SU-DHL-6 (cell line): ENCODE measurements around the gene RAB38.

ENCODE experiments used
- H2AFZ ChIP-seq: fragments of 200-600 bp; sonication (generic); 2 replicates; pipeline ENCODE4 v1.6.1; 2014; ENCODE audit warnings: low read depth, mild to moderate bottlenecking, moderate library complexity, mixed read lengths, antibody characterized with exemption, low read length; ENCODE audit not compliant: severe bottlenecking
- H3F3A ChIP-seq: fragments of 200-600 bp; shearing (Covaris generic); 2 replicates; pipeline ENCODE4 v1.6.0; 2016; ENCODE audit warnings: antibody characterized with exemption, mild to moderate bottlenecking; ENCODE audit not compliant: insufficient read depth
- H3K27ac ChIP-seq: fragments of 200-600 bp; sonication (generic); 2 replicates; pipeline ENCODE4 v1.5.1; 2016; ENCODE audit warnings: low read depth, mild to moderate bottlenecking, low read length, moderate library complexity, mixed read lengths
- H3K27me3 ChIP-seq: fragments of 200-600 bp; sonication (generic), shearing (Covaris generic); 2 replicates; pipeline ENCODE4 v1.6.0; 2014; ENCODE audit warnings: mild to moderate bottlenecking, low read length
- H3K36me3 ChIP-seq: fragments of 200-600 bp; sonication (generic); 2 replicates; pipeline ENCODE4 v1.6.1; 2014; ENCODE audit warnings: mild to moderate bottlenecking, low read length, mixed read lengths
- H3K4me2 ChIP-seq: fragments of 300-600, 200-600 bp; shearing (Covaris generic), sonication (generic); 2 replicates; pipeline ENCODE4 v1.6.0; 2014; ENCODE audit warnings: low read length, low read depth, mild to moderate bottlenecking; ENCODE audit not compliant: poor library complexity, severe bottlenecking
- H3K4me3 ChIP-seq: fragments of 200-600 bp; sonication (generic); 2 replicates; pipeline ENCODE4 v1.5.1; 2014; ENCODE audit warnings: antibody characterized with exemption, low read length, mild to moderate bottlenecking, mixed read lengths; ENCODE audit not compliant: insufficient read depth, poor library complexity, severe bottlenecking
- H3K79me2 ChIP-seq: fragments of 200-600 bp; sonication (generic); 2 replicates; pipeline ENCODE4 v1.6.1; 2014; ENCODE audit warnings: mild to moderate bottlenecking, low read length, moderate library complexity; ENCODE audit not compliant: insufficient read depth
- H3K9ac ChIP-seq: fragments of 200-600 bp; sonication (generic); 2 replicates; pipeline ENCODE4 v1.7.0; 2014; ENCODE audit warnings: mild to moderate bottlenecking, low read length
- H3K9me2 ChIP-seq: fragments of 200-600 bp; sonication (generic); replicated peaks from 2 replicates; pipeline ENCODE4 v1.6.1; 2014; ENCODE audit warnings: low read length; ENCODE audit not compliant: insufficient read depth
- H3K9me3 ChIP-seq: fragments of 200-600 bp; sonication (generic); 2 replicates; pipeline ENCODE4 v1.6.1; 2014; ENCODE audit warnings: low read length, mixed read lengths; ENCODE audit not compliant: insufficient read depth
- H4K20me1 ChIP-seq: fragments of 200-600 bp; sonication (generic); 2 replicates; pipeline ENCODE4 v1.6.1; 2014; ENCODE audit warnings: low read depth, mild to moderate bottlenecking, antibody characterized with exemption, low read length, moderate library complexity, mixed read lengths
- CTCF ChIP-seq: fragments of 200-600 bp; sonication (generic); IDR thresholded peaks from one replicate; pipeline ENCODE4 v1.5.1; 2017; ENCODE audit warnings: antibody characterized with exemption, mild to moderate bottlenecking, low read length, moderate library complexity; ENCODE audit not compliant: insufficient read depth, poor library complexity, severe bottlenecking
- EZH2phosphoT487 ChIP-seq: fragments of 200-600 bp; sonication (generic), shearing (Covaris generic); conservative IDR thresholded peaks from 2 replicates; pipeline ENCODE4 v1.6.1; 2018; ENCODE audit warnings: mild to moderate bottlenecking, antibody characterized with exemption, low read length, moderate library complexity, mixed read lengths

RAB38 gene

GRCh38 chr11:88086297-88086696 lies 88.9 kb downstream of the RAB38 start:
- H4K20me1 ChIP-seq, result no peaks in the 10 kb centered on the region
- no peaks in the 10 kb centered on the region for H3K36me3 ChIP-seq
- no peaks in the 10 kb centered on the region for H3K9me3 ChIP-seq
- H3K4me2 ChIP-seq, result no peak overlapping the region
- H3K9me2 ChIP-seq, result no peaks in the 10 kb centered on the region
- H2AFZ ChIP-seq, result no peak overlapping the region
- no peak overlapping the region for H3K4me3 ChIP-seq
- no peaks in the 10 kb centered on the region for H3K27me3 ChIP-seq
- H3F3A ChIP-seq, result no peaks in the 10 kb centered on the region
- TF ChIP-seq EZH2phosphoT487, result no peak
- TF ChIP-seq CTCF, result no peak
- no peak overlapping the region for H3K9ac ChIP-seq
- no peaks in the 10 kb centered on the region for H3K79me2 ChIP-seq
- no peak overlapping the region for H3K27ac ChIP-seq

- no peaks in the 10 kb centered on the region for H3F3A ChIP-seq
- H3K9ac ChIP-seq, result no peak overlapping the region
- H3K27me3 ChIP-seq, result no peaks in the 10 kb centered on the region
- no peaks in the 10 kb centered on the region for H3K9me3 ChIP-seq
- H3K4me2 ChIP-seq, result no peak overlapping the region
- TF ChIP-seq CTCF, result no peak
- TF ChIP-seq EZH2phosphoT487, result no peak
- no peak overlapping the region for H2AFZ ChIP-seq
- H3K9me2 ChIP-seq, result no peaks in the 10 kb centered on the region
- no peak overlapping the region for H3K4me3 ChIP-seq
- H3K36me3 ChIP-seq, result no peaks in the 10 kb centered on the region
- no peak overlapping the region for H3K27ac ChIP-seq
- no peaks in the 10 kb centered on the region for H4K20me1 ChIP-seq
- no peaks in the 10 kb centered on the region for H3K79me2 ChIP-seq
Measured at GRCh38 chr11:88070437-88070836, 104.8 kb downstream of the RAB38 start.

GRCh38 chr11:88068848-88069554 lies 106.2 kb downstream of the RAB38 start:
- Histone ChIP-seq H3K36me3 (no peaks in the 10 kb centered on the region), H2AFZ (no peak overlapping the region)

More at GRCh38 chr11:88068848-88069554, 106.2 kb downstream of the RAB38 start:
- H3K9ac ChIP-seq, result no peak overlapping the region
- no peaks in the 10 kb centered on the region for H3F3A ChIP-seq
- H3K79me2 ChIP-seq, result no peaks in the 10 kb centered on the region
- H3K9me2 ChIP-seq, result no peaks in the 10 kb centered on the region
- no peaks in the 10 kb centered on the region for H4K20me1 ChIP-seq
- no peak overlapping the region for H3K4me2 ChIP-seq
- H3K27me3 ChIP-seq, result no peaks in the 10 kb centered on the region
- H3K4me3 ChIP-seq, result no peak overlapping the region
- no peak overlapping the region for H3K27ac ChIP-seq
- no peaks in the 10 kb centered on the region for H3K9me3 ChIP-seq
- no peak for TF ChIP-seq CTCF
- no peak for TF ChIP-seq EZH2phosphoT487
